IPS DF 4.7 (cell line): ENCODE data around the gene CHST6.
"Not testable (repeated sequence)": the region's sequence is repeated elsewhere in the genome, so short reads cannot be mapped to it uniquely, and the experiment has no call there.

Experiments used
- DNase-seq: peaks from one replicate; pipeline ENCODE4 v3.0.0-alpha.2; 2013; ENCODE audit warnings: low spot score; ENCODE audit errors: extremely low read depth

The CHST6 gene

GRCh38 chr16:75503801-75504200 is 8.6 kb upstream of the CHST6 start:
- no peak for DNase-seq

DNA sequence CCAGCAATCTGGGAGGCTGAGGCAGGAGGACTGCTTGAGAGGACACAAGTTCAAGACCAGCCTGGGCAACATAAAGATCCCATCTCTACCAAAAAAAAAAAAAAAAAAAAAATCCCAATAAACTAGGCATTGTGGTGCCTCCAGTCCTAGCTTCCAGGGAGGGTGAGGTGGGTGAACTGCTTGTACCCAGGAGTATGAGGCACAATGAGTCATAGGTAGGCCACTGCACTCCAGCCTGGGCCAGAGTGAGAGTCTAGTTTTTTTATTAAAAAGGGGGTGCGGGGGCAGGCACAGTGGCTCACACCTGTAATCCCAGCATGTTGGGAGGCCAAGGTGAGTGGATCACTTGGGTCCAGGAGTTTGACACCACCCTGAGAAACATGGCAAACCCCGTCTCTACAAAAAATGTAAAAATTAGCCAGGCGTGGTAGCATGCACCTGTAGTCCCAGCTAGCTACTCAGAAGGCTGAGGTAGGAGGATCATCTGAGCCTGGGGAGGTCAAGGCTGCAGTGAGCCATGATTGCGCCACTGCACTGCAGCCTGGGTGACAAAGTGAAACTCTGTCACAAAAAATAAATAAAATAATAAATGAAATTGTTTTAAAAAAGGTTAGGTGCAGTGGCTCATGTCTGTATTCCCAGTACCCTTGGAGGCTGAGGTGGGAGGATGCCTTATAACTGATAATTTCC is 7.8 kb upstream of the CHST6 start:
- no peak for DNase-seq

GRCh38 chr16:75501820-75502219 is 6.6 kb upstream of the CHST6 start:
- not testable (repeated sequence) for DNase-seq

DNA sequence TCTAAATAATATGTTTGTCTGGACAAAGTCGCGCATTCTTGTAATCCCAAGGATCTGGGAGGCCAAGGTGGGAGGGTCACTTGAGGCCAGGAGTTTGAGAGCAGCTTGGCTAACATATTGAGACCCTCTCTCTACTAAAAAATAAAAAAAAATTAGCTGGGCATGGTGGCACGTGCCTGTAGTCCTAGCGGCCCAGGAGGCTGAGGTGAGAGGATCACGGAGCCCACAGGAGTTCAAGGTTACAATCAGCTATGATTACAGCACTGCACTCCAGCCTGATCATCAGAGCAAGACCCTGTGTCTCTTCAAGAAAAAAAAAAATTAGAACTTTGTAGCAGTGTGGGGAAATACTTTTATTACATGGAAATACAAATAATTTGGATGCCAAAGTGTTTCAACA is 6.1 kb upstream of the CHST6 start:
- no peak for DNase-seq

DNA sequence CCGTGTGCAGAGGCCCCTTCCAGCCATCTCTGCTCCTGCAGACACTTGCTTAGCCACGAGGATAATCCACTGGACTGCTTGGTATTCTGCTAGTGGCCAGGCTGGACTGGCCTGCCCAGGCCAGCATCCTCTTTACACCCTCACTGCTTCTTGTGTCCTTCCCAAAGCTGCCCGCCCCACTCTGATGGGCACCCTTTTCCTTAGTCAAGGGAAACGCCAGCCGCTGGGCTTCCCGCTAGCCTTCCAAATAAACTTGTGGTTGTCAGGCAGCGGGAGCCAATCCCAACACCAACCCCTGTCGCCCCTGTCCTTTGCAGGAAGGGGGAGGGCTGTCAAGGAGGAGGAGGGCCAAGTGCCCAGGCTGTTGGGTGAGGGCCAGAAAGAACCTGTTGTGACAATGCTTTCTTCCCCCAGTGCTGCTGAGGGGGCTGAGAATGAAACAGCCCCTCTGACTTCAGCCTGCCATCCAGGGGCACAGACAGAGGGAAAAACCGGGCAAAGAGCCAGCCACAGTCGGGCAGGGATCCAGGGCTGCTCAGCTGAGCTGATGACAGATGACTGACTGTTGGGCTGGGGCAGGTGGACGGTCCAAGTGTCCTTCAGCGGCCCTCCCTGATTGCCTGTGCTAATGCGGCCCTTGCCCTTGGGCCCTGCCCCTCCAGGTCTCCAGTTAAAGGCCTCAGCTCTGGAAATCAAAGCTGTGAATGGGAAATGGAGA is 3.5 kb upstream of the CHST6 start:
- not testable (repeated sequence) for DNase-seq

DNA sequence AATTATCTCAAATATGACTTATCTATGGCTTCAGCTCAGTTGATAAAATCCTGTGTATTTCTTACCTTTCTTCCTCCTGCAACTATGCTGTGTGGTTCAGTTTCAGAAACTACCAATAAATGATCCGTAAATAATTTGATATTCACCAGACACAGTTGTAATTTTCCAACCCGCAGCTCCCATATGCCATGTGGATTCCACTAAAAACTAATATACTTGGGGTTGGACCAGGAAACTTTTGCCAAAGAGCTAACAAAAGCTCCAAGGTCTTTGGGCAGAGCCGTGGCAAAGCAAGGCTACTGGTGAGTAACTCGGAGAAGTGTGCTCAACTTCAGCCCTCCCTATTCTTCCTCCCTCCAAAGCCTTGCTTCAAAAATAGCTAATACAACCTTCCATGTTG is 2.3 kb upstream of the CHST6 start:
- no peak for DNase-seq

GRCh38 chr16:75494661-75495075 is 573 bp downstream of the CHST6 start:
- no peak for DNase-seq

DNA sequence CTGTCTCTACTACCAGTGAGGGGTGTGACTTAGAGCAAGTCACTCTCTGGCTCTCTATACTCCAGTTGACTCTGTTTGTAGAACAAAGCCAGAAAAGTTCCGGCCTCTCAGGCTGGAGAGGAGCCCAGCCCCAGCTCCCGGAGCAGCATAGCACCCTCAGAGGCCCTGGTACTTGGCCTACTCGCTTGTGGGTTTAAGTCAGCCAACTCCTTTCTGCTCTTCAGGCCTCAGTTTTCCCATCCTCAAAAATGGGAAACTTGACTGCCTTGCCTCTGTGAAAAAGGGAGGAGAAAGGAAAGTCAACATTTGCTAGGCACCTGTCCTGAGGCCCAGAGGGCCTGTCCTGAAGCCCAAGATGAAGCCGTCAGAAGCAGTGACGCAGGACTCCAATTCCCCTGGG is 1.1 kb downstream of the CHST6 start:
- no peak for DNase-seq

DNA sequence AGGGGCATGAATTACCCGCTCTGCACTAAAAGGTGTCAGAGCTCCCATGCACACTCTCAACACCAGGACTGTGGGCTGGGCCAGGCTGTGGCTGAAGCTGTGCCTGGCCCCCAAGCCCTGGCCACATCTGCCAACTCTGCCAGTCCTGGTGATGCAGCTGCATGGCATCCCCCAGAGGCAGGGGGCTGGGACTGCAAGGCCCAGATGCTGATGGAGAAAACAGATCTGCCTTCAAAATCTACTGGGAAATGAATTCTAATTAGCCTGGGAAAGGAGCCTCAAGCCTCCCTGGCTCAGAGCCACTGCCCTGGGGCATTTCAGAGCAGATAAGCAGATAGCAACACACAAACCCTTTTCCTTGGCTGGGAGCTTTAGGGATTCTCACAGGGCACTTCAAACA is 3.4 kb downstream of the CHST6 start:
- DNase-seq = no peak

GRCh38 chr16:75488322-75488721 is 6.9 kb downstream of the CHST6 start:
- DNase-seq = no peak

GRCh38 chr16:75486676-75487313 is 8.4 kb downstream of the CHST6 start:
- DNase-seq = no peak

GRCh38 chr16:75486014-75486675 is 9.1 kb downstream of the CHST6 start:
- DNase-seq = no peak

- DNase-seq = no peak
Measured at GRCh38 chr16:75485230-75486013, 9.8 kb downstream of the CHST6 start.

- DNase-seq = no peak
Measured at GRCh38 chr16:75483222-75483621, 12.0 kb downstream of the CHST6 start.

DNA sequence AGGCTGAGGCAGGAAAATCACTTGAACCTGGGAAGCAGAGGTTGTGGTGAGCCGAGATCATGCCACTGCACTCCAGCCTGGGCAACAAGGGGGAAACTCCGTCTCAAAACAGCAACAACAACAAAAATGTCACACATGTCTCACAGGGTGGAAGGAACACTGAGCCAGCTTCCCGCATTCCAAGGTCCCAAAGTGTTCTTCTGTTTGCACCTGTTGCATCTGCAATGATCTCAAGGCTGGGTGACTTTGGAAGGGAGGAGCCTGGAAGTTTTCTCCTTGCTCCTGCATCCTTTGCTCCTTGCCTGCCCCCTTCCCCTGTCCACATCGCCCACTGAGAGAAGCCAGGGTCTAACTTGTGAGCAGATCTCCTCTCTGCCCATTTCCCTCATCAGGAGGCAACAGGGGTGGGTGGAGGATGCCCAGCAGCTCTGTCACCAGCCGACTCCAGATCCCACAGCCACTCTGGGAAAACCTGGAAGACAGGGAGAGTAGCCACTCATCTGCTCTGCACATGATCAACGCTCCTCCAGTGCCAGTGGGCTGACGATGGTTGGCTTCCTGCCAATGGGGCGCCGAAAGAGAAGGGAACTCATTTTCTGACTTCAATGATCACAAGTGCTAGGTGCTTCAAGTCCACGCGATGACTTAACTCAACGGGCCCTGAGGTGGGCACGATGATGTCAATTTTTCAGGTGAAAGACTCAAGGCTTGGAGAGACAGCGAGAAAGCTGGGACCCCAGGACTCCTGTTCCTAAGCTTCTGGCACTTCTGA is 12.6 kb downstream of the CHST6 start:
- DNase-seq = no peak

- no peak for DNase-seq
Measured at GRCh38 chr16:75481475-75481874, 13.8 kb downstream of the CHST6 start.

GRCh38 chr16:75479421-75479990 is 15.7 kb downstream of the CHST6 start:
- DNase-seq = no peak

DNA sequence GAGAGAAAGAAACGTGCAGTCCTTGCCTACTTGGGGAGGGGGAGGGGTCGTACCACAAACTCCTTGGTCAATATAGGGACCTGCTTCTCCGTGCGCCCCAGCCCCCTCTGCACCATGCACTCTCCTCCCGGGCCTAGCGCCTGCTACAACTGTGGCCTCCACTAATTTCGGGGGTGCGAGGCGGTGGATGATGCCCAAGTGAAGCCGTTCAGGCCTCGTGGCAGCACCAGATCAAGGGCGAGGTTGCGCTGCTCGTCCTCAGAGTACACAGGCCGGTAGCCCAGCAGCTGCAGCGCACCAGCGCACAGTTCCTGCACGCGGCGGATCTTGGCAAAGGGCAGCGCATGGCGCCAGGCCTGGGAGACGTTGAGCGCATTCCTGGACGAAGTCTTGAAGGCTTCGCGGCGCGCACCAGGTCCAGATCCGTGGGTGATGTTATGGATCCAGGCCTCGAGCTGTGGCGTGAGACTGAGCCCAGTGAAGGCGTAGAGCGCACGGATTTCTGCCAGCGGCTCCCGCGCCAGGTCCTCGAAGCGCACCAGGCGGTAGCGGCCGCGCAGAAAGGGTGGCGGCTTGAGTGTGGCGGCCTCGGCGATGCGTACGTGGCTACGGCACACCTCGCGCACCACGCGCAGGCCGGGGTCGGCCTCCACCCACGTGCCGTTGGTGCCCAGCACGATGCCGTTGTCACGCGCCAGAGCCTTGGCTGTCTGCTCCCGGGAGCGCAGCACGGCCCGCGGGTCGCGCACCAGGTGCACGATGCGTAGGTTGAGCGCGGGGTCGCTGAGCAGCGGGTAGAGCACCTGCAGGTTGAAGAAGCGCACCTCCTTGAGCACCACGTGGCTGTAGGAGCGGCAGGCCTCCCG is 16.5 kb downstream of the CHST6 start:
- DNase-seq = no peak
